Dermis microvascular lymphatic vessel endothelial cell (primary cell): ENCODE data around the gene UTP15. TPM values are rescaled to one million over a fixed set of nuclear protein-coding genes. Genes with fewer than 3 reads are reported as not detected.

ENCODE experiments used
- DNase-seq, 2 donors: peaks; one replicate each; pipeline versions ENCODE4 v3.0.0 to v3.0.0-alpha.2; 2010; ENCODE audit warnings: low read depth in 2 of 2
- total RNA-seq: library from RNA; depleted of rRNA; stranded (reverse); fragments of >200 nt; gene quantifications from 2 replicates; pipeline ENCODE4 v1.2.1, GENCODE V29; 2014

The UTP15 gene, protein sequence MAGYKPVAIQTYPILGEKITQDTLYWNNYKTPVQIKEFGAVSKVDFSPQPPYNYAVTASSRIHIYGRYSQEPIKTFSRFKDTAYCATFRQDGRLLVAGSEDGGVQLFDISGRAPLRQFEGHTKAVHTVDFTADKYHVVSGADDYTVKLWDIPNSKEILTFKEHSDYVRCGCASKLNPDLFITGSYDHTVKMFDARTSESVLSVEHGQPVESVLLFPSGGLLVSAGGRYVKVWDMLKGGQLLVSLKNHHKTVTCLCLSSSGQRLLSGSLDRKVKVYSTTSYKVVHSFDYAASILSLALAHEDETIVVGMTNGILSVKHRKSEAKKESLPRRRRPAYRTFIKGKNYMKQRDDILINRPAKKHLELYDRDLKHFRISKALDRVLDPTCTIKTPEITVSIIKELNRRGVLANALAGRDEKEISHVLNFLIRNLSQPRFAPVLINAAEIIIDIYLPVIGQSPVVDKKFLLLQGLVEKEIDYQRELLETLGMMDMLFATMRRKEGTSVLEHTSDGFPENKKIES
- total RNA-seq, result 12.6 and 15.9 TPM in 2 replicates

DNA sequence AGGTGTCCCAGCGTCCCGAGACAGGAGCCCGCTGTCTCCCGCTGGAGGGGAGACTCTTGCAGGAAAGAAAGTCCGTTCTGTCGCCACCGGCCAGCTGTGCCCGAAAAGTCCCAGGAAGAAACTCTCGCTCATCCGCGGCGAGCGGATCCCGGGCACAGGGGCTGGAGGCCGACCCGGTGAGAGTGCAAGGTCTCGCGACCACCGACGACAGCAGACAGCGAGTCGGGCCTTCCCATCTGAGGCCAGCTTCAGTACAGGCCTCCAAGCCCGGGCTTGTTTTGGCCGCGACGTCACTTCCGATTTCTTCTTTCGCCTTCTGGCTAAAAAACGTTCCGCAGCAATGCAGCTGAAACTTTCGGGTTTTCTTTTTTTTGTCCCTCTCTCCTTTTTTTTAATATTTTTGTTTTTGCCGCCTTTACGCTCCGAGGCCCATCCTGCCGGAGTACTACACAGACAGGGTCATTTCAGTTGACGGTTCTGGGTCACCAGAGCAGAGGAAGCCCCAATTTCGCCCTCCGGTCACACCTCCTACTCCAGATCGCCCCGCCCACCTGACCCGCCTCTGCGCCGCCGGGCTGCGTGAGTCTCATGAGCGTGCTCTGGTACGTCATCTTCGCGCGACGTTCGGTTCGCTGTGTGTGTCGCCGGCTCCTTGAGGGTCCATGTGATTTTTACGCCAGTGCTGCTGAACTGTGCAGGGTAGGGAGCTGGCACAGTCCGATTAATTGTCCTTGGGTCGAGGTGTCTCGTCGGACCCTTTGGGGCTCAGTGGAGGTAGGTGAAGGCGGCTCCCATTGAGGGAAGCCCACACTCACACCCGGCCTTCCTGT, at the start of gene UTP15, which contains the start of gene ANKRA2:
UTP15 (plus strand) TSS at position 605 of the 830 bp plus-strand sequence. CDS start 1,602 bp downstream, outside the sequence.
ANKRA2 (minus strand) TSS at position 501 of the 830 bp plus-strand sequence. CDS start 2,758 bp downstream, outside the sequence.
- peak; percentile 97 to 99 for DNase-seq

DNA sequence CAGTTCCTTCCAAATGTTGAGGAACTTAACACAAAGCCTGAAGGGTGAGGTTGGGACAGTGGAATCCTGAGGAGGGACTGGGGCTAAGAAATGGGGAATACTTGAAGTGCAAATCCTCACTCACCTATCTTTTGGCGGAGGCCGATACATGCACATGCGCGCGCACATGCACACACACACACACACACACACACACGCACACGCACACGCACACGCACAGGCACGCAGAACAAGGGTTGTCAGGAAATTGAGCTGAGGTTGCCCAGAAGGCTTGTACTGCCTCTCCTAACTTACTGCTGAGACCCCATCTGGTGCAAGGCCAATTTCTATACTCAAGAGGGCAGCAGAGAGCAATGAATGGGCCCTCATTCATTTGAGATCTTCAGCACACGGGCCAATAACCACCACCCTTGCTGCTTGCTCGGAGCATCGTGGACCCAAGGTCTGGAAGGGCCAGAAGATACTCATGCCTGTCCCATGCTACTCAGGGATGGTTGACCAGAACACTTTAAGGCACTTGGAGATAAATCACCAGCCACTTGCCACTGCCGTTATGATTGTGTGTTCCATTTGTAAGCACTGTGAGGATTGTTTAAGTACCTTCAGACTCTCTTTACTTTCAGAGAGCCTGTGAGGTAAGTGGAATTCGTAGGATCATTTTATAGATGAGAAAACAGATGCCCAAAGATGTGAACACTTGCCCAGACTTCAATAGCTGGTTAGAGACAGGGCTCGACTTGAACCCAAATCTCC, 45.8 kb upstream of the UTP15 start:
- DNase-seq, result peak; percentile 56 to 83

GRCh38 chr5:73522989-73523388, 42.6 kb upstream of the UTP15 start:
- DNase-seq, result no peak

DNA sequence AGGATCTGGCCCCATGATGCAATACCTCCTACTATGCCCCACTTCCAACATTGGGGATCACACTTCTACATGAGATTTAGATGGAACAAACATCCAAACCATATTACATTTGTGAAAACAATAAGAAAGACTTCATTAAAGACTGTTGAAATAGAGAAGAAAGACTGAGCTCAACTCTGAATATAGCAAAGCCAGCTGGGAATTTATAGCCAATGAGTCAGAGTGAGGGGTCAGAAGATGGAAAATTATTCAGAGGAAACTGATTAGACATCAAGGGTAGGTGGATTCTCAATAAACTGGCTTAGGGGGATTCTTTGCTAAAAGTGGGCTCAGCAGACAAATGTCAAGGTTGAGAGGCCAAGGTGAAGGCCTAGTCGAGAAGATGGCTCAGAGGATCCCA, 41.7 kb upstream of the UTP15 start:
- no peak for DNase-seq

GRCh38 chr5:73525606-73526203, 39.8 kb upstream of the UTP15 start:
- DNase-seq, result no peak

DNA sequence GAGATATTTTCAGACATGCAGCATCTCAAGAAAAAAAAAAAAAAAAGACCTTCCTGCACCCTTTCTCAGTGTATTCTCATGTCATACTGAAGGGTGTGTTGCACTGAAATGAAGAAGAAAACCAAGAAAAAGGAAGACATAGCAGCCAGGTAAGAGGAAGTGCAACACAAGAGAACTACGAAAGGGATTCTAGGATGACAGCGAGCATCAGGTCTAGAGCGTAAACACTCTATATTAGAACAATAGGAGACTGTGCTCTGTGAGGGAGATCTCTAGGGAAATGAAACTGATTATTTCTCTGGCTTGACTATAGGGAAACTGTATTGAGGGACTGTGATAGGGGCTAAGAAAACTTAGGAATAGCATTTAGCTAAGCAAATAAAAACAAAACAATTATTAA, 37.3 kb upstream of the UTP15 start:
- no peak for DNase-seq

DNA sequence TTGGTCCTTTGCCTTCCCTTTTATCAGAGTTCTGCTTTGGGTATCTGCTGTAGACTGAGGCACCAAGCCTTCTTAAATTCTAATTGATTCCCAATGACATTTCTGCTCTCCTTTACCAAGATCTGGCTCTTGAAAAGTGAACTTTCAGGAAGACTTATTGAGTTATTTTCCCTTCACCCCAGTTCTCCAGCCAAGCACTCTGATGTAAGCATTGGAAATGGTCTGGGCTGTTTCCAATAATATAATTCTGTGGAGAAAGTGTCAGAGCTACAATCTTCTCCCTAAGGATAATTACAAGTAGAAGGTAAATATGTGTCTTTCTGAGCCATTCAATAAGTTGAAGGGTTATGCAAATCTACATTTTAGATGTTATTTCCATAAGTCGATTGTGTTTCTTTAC, 36.5 kb upstream of the UTP15 start:
- DNase-seq, result no peak

- no peak for DNase-seq
Observed at GRCh38 chr5:73531356-73531755, 34.2 kb upstream of the UTP15 start.

DNA sequence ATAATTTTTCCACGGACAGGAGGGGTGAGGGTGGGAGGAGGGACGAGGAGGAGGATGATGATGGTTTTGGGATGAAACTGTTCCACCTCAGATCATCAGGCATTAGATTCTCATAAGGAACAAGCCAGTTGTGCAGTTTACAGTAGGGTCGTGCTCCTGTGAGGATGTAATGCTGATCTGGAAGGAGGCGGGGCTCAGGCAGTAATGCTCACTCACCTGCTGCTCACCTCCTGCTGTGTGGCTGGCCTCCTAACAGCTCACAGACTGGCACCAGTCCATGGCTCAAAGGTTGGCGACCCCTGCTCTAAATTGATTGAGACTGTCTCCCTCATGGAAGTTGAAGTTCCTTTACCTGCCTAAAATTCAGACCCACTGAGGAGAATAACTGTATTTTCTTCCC, 33.3 kb upstream of the UTP15 start:
- DNase-seq, result no peak

DNA sequence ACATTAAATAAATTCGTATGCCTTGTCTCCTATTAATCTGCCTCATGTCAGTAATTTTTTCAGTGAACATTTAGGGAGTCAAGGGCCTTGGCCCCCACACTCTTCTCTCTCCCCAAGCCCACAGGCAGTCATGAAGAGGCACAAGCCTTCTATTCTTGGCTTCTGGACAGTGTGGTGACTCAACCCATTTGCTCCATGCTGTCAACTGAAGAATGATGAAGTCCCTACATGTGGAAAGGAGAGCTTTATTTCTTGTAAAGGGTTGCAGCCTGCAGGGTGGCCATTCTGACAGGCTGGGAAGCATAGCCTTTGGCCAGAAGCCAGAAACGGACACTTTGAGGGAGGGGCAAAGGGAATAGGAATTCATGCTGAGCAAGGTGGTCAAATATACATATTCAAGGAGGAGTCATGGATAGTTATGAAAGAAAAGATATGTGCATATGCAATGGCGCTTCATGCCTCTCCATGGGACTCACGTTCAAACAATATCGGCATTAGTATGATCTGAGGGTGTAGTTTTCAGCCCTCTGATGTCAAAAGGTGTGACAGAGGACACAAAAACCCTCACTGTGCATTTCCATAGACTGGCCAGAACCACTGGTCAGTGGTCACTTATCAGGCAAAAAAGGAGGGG, 31.4 kb upstream of the UTP15 start:
- no peak for DNase-seq

- no peak for DNase-seq
Observed at GRCh38 chr5:73534971-73535370, 30.6 kb upstream of the UTP15 start.

GRCh38 chr5:73539730-73540129, 25.8 kb upstream of the UTP15 start:
- no peak for DNase-seq

GRCh38 chr5:73540192-73540591, 25.4 kb upstream of the UTP15 start:
- peak in 1 of 2 donors; percentile 70 for DNase-seq

- peak in 1 of 2 donors; percentile 17 for DNase-seq
Observed at GRCh38 chr5:73542020-73542419, 23.5 kb upstream of the UTP15 start.

DNA sequence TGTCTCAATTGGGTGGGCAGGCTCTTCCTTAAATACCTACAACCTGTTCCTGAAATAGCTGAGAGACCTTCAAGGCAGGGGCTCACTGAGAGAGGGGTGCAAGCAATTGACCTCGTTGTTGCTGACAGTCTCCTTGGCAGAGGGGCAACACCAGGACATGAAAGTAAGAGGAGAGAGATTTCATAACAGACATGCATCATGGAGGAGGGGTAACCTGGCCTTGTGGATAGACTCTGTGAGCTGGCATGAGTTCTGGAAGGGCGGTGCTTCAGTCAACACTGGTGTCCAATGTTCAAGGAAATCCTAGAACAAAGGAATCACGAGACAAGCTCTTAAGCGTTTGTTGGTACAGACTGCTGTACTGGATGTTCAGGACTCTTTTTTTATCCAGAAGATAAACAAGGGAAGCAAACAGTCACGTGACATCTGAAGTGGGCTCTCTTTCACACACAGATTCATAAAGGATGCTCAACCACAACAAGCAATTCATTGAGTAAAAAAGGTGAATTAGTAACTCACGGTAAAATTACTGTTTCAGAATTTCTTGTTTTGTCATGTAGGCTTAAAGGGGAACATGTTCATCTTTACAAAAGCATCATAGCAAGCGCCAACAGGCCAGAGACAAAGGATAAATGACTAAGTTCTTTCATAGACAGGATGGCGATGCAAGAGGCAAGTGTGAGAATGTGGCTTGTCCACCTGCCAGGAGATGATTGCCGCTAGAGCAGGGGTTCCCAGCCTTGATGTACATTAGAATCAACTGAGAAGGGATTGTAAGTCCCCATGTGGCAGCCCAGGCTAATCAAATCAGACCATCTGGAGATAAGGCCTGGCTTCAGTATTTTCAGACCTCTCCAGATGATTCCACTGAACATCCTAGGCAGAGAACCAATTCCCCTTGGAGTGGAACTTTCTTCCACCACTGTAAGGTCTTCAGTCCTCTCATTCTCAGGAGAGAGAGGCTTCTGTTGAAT, 20.8 kb upstream of the UTP15 start:
- DNase-seq, result peak; percentile 23 to 93

DNA sequence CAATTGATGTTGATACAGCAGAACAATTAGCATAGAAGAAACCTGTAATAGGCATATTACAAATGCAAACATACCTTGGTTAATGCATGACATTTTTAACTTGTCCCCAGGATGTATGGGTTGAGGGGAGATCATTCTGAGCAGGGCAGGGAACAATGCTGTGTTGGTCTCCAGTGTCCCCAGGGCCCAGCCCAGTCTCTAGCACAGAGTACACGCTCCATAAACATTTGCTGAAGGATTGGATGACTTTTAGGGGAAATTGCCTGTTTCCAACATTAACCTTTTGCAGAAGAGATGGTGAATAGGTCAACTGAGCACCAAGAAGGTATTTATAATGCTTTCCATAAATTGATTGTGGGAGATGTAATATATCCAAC, 20.2 kb upstream of the UTP15 start:
- no peak for DNase-seq

GRCh38 chr5:73550016-73550415, 15.5 kb upstream of the UTP15 start:
- no peak for DNase-seq

- no peak for DNase-seq
Observed at GRCh38 chr5:73552642-73553041, 12.9 kb upstream of the UTP15 start.

DNA sequence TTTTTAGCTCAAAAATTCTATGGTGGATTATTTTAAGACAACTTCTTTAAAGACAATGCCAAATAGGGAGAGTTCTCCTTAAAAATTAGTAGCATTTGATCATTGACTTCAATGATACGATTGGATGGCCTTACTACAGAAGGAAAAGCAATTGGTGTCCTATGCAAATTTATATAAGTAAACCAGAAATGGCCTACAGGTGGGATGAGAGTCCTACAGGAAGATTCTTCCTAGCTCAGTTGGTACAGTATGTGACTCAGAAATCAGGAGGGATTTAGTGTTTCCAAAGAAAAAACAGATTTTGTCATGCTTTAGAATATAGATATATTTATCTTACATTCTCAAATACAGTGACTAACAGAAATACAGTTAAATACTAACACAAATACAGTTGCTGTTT, 6.6 kb upstream of the UTP15 start:
- DNase-seq, result no peak
